IPS-15b (cell line): ENCODE measurements around the gene EPHA8.

Source experiments
- H3K27me3 ChIP-seq: one replicate; pipeline ENCODE4 v1.6.1; 2013; ENCODE audit warnings: low read length; ENCODE audit not compliant: control insufficient read depth, insufficient read depth
- H3K36me3 ChIP-seq: one replicate; pipeline ENCODE4 v1.6.1; 2013; ENCODE audit warnings: low read length; ENCODE audit not compliant: control insufficient read depth, insufficient read depth
- H3K4me1 ChIP-seq: one replicate; pipeline ENCODE4 v1.6.1; 2013; ENCODE audit warnings: mild to moderate bottlenecking, low read length; ENCODE audit not compliant: control insufficient read depth, insufficient read depth
- H3K4me3 ChIP-seq: one replicate; pipeline ENCODE4 v1.5.1; 2013; ENCODE audit warnings: low read depth, low read length
- H3K9ac ChIP-seq: one replicate; pipeline ENCODE4 v1.6.1; 2013; ENCODE audit warnings: low read depth, mild to moderate bottlenecking, low read length
- H3K9me3 ChIP-seq: one replicate; pipeline ENCODE4 v1.6.1; 2013; ENCODE audit warnings: mild to moderate bottlenecking, low read length; ENCODE audit not compliant: control insufficient read depth, insufficient read depth

EPHA8 gene

GRCh38 chr1:22552021-22552420 is 11.3 kb upstream of the EPHA8 start:
- Histone ChIP-seq H3K36me3 (no peaks in the 10 kb centered on the region), H3K9ac (no peak overlapping the region), H3K4me3 (no peak overlapping the region), H3K9me3 (no peaks in the 10 kb centered on the region), H3K27me3 (peaks cover 2% of the 10 kb centered on the region), H3K4me1 (peaks cover 4% of the 10 kb centered on the region)

GRCh38 chr1:22553104-22553880 is 10.0 kb upstream of the EPHA8 start:
- H3K9ac ChIP-seq, result no peak overlapping the region
- no peaks in the 10 kb centered on the region for H3K9me3 ChIP-seq
- H3K4me3 ChIP-seq, result no peak overlapping the region
- peaks cover 4% of the 10 kb centered on the region for H3K4me1 ChIP-seq
- H3K27me3 ChIP-seq, result no peaks in the 10 kb centered on the region
- H3K36me3 ChIP-seq, result no peaks in the 10 kb centered on the region

GRCh38 chr1:22553991-22554522 is 9.2 kb upstream of the EPHA8 start:
- H3K27me3 ChIP-seq, result no peaks in the 10 kb centered on the region
- H3K9me3 ChIP-seq, result no peaks in the 10 kb centered on the region
- H3K9ac ChIP-seq, result no peak overlapping the region
- H3K36me3 ChIP-seq, result no peaks in the 10 kb centered on the region
- no peak overlapping the region for H3K4me3 ChIP-seq
- peaks cover 4% of the 10 kb centered on the region for H3K4me1 ChIP-seq

- Histone ChIP-seq H3K9me3 (no peaks in the 10 kb centered on the region), H3K4me1 (peaks cover 4% of the 10 kb centered on the region), H3K36me3 (no peaks in the 10 kb centered on the region), H3K9ac (no peak overlapping the region), H3K4me3 (no peak overlapping the region), H3K27me3 (no peaks in the 10 kb centered on the region)
Observed at GRCh38 chr1:22555371-22555656, 8.0 kb upstream of the EPHA8 start.

GRCh38 chr1:22556391-22557104 is 6.7 kb upstream of the EPHA8 start:
- peaks cover 9% of the 10 kb centered on the region for H3K27me3 ChIP-seq
- no peaks in the 10 kb centered on the region for H3K9me3 ChIP-seq
- H3K36me3 ChIP-seq, result no peaks in the 10 kb centered on the region

GRCh38 chr1:22557341-22557950 is 5.8 kb upstream of the EPHA8 start:
- peaks cover 17% of the 10 kb centered on the region for H3K27me3 ChIP-seq
- H3K4me1 ChIP-seq, result peaks cover 4% of the 10 kb centered on the region
- H3K4me3 ChIP-seq, result no peak overlapping the region
- H3K36me3 ChIP-seq, result no peaks in the 10 kb centered on the region
- no peaks in the 10 kb centered on the region for H3K9me3 ChIP-seq
- no peak overlapping the region for H3K9ac ChIP-seq

More at GRCh38 chr1:22556391-22557104, 6.7 kb upstream of the EPHA8 start:
- no peak overlapping the region for H3K4me3 ChIP-seq
- no peak overlapping the region for H3K9ac ChIP-seq
- peaks cover 4% of the 10 kb centered on the region for H3K4me1 ChIP-seq

- Histone ChIP-seq H3K4me3 (peak overlapping the region; percentile 70), H3K9ac (no peak overlapping the region), H3K27me3 (peaks cover 38% of the 10 kb centered on the region), H3K4me1 (peaks cover 2% of the 10 kb centered on the region), H3K36me3 (no peaks in the 10 kb centered on the region), H3K9me3 (no peaks in the 10 kb centered on the region)
Observed at GRCh38 chr1:22563671-22564602, 648 bp downstream of the EPHA8 start.

- peaks cover 33% of the 10 kb centered on the region for H3K27me3 ChIP-seq
- H3K4me3 ChIP-seq, result no peak overlapping the region
- H3K9ac ChIP-seq, result no peak overlapping the region
- H3K36me3 ChIP-seq, result no peaks in the 10 kb centered on the region
- H3K4me1 ChIP-seq, result peaks cover 2% of the 10 kb centered on the region
- no peaks in the 10 kb centered on the region for H3K9me3 ChIP-seq
Observed at GRCh38 chr1:22566161-22566560, 2.9 kb downstream of the EPHA8 start.

GRCh38 chr1:22567197-22567596 is 3.9 kb downstream of the EPHA8 start:
- no peaks in the 10 kb centered on the region for H3K9me3 ChIP-seq
- peaks cover 2% of the 10 kb centered on the region for H3K4me1 ChIP-seq
- no peak overlapping the region for H3K4me3 ChIP-seq
- no peak overlapping the region for H3K9ac ChIP-seq
- H3K27me3 ChIP-seq, result peaks cover 23% of the 10 kb centered on the region
- no peaks in the 10 kb centered on the region for H3K36me3 ChIP-seq

- no peak overlapping the region for H3K9ac ChIP-seq
- no peaks in the 10 kb centered on the region for H3K36me3 ChIP-seq
- no peaks in the 10 kb centered on the region for H3K9me3 ChIP-seq
- no peaks in the 10 kb centered on the region for H3K4me1 ChIP-seq
- H3K27me3 ChIP-seq, result peaks cover 15% of the 10 kb centered on the region
- H3K4me3 ChIP-seq, result no peak overlapping the region
Observed at GRCh38 chr1:22567994-22568393, 4.7 kb downstream of the EPHA8 start.

GRCh38 chr1:22569269-22569668 is 6.0 kb downstream of the EPHA8 start:
- no peaks in the 10 kb centered on the region for H3K36me3 ChIP-seq
- H3K4me3 ChIP-seq, result no peak overlapping the region
- H3K4me1 ChIP-seq, result no peaks in the 10 kb centered on the region
- peaks cover 8% of the 10 kb centered on the region for H3K27me3 ChIP-seq
- no peaks in the 10 kb centered on the region for H3K9me3 ChIP-seq
- H3K9ac ChIP-seq, result no peak overlapping the region
